Measurements from ENCODE around the gene SLC16A9. TPM values are rescaled to one million over a fixed set of nuclear protein-coding genes. Genes with fewer than 3 reads are reported as not detected.
"Not testable (repeated sequence)": the region's sequence is repeated elsewhere in the genome, so short reads cannot be mapped to it uniquely, and the experiment has no call there.

SLC16A9 gene
- total RNA-seq, 2 donors from 2014 or later = 0.24 to 0.45 TPM

DNA sequence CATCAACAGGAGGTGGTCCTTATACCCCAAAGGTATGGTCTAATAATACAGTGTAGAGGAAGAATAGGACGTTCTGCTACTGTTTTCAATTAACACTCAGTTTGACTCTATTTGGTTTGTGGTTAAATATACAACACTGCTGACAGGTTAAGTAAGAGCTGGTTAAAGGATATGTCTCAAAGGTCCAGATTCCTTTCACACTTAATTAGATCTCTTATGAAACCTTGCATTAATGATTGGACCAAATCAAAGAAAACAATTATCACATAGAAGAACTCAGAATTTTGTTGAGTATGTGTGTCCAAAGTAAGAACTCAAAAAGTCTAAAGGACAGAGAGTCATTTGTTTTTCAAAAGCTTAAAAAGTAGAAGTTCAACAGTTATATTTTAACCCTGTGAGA, 25.6 kb upstream of the SLC16A9 start:
- Mint-ChIP-seq H3K4me1 (ENCODE audit: low read depth in 2 of 2) (peaks cover 4 to 5% of the 10 kb centered on the region in 2 donors), H3K27me3 (peaks cover 3 to 16% of the 10 kb centered on the region in 2 donors), H3K27ac (no peak overlapping the region), H3K4me3 (no peak overlapping the region), H3K36me3 (no peaks in the 10 kb centered on the region), H3K9me3 (no peaks in the 10 kb centered on the region)
- ATAC-seq (no peak), DNase-seq (ENCODE audit: low spot score) (no peak)

DNA sequence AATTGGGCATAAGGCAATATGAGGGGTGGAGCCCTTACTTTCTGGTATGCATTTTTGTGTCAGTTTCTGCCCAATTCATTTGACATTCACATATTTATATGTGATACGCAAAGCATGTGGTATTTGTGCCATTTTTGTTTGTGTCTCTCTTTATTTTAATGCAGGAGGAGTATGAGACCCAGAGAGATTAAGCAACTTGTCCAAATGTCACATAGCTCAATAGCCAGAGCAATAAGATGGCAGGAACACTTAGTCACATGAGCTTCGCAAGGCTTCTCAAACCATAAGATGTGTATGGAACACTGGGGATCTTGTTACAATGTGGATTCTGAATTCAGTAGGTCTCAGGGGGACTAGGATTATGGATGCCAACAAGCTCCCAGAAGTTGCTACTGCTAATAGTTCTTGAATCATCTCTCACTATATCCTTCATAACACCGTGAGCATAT, 24.4 kb upstream of the SLC16A9 start:
- Mint-ChIP-seq H3K4me3 (no peak overlapping the region), H3K27ac (no peak overlapping the region)
- no peak for DNase-seq (ENCODE audit: low spot score)

DNA sequence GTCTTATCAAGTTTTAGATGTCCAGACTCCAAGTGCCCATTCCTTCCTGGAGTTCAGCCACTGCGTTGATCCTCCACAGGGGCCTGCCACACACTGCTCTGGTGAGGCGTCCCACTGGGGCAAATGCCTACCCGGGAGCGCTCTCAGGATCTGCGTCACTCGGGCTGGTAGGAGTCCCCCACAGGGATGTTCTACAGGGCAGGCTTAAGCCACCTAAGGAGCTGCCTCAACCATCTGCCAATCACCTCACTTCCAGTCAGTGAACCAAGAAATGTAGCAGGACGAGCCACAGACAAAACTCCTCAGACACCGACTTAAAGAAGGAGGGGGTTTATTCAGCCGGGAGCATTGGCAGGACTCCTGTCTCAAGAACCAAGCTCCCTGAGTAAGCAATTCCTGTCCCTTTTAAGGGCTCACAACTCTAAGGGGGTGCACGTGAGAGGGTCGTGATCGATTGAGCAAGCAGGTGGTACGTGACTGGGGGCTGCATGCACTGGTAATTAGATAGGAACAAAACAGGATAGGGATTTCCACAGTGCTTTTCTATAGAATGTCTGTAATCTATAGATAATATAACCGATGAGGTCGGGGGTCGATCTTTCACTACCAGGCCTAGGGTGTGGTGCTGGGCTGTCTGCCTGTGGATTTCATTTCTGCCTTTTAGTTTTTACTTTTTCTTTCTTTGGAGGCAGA, 23.8 kb upstream of the SLC16A9 start:
- DNase-seq (ENCODE audit: low spot score); H3K27ac Mint-ChIP-seq; H3K4me3 Mint-ChIP-seq; H3K36me3 Mint-ChIP-seq; ATAC-seq; H3K4me1 Mint-ChIP-seq (ENCODE audit: low read depth in 2 of 2); H3K9me3 Mint-ChIP-seq: not testable (repeated sequence)
- H3K27me3 Mint-ChIP-seq = peaks cover 3 to 14% of the 10 kb centered on the region in 2 donors

More for the DNA sequence above, 24.4 kb upstream of the SLC16A9 start:
- Mint-ChIP-seq H3K36me3 (no peaks in the 10 kb centered on the region), H3K9me3 (no peaks in the 10 kb centered on the region), H3K27me3 (peaks cover 3 to 16% of the 10 kb centered on the region in 2 donors), H3K4me1 (ENCODE audit: low read depth in 2 of 2) (peaks cover 4 to 5% of the 10 kb centered on the region in 2 donors)
- no peak for ATAC-seq

DNA sequence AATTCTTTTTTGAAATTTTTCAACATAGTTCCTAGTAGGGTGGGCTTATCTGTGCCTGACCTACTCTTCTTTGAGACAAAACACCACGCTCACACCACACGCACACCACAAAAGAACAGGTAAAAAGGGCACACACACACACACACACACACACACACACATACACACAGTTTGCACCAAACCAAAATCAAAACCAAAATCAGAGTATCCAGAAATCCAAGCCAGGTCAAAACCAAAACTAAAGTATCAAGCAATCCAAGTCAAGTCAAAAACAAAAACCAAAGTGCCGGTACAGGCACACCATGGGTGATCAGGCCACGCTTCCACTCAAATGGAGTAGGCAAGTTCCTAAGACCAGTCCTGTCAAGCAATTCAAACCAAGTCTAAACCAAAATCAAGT, 23.2 kb upstream of the SLC16A9 start:
- H3K4me1 Mint-ChIP-seq (ENCODE audit: low read depth in 2 of 2); H3K9me3 Mint-ChIP-seq; H3K27ac Mint-ChIP-seq; H3K4me3 Mint-ChIP-seq; H3K36me3 Mint-ChIP-seq; H3K27me3 Mint-ChIP-seq; DNase-seq (ENCODE audit: low spot score); ATAC-seq: not testable (repeated sequence)

DNA sequence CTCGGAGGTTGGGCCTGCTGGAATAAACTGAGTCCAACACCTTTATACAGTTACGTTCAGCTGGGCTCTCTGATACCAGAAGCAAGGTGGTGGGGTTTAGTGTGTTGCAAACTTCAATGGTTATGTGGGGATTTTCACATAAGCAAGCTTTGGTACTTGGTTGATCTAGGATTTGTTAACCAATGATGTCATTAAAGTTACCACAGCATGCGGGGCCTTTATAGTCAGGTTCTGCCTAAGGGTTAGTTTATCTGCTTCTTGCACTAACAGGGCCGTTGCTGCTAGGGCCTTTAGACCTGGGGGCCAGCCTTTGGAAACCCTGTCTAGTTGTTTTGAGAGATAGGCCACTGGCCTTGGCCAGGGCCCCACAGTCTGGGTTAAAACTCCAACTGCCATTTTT, 19.5 kb upstream of the SLC16A9 start:
- not testable (repeated sequence) for DNase-seq (ENCODE audit: low spot score); H3K9me3 Mint-ChIP-seq; ATAC-seq; H3K36me3 Mint-ChIP-seq; H3K4me3 Mint-ChIP-seq; H3K27ac Mint-ChIP-seq; H3K4me1 Mint-ChIP-seq (ENCODE audit: low read depth in 2 of 2); H3K27me3 Mint-ChIP-seq

DNA sequence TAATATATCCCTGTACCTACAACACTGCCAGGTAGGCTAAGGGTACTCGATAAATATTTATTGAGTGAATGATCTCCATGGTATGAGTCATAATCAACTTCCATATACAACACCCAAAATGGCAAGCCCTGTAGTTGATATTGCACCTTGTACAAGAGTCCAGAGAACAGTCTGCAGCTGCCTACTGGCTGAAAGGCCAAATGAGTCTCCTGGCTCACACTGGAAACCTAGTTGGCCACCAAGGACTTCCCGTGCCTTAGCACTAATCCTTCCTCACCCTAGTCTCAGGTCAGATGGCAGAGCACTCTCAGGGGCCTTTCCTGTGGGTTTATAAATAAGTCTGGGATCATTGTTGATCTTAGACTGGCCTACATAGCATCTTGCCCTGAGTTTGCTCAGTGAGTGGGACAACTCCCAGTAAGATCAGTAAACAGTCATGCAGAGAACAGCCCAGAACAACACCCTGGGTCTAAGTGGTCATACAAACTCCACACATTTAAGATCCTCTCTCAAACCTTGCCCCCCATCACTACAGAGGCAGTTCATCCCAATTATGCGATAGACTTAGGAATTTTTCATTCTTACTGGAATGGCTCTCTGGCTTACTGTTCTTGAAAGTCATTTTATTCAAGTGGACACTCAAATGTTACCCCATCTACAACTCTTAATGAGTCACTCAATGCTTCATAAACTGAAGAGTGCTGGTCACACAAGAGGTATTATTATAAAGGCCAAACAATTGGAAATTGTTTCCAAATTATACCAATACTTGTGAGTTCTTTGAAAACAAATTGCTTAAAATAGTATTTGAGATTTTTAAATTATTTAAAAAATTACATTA, 14.7 kb upstream of the SLC16A9 start:
- peaks cover 0 to 3% of the 10 kb centered on the region in 2 donors for H3K27me3 Mint-ChIP-seq
- no peak overlapping the region for H3K4me3 Mint-ChIP-seq
- no peak for DNase-seq (ENCODE audit: low spot score)
- no peaks in the 10 kb centered on the region for H3K4me1 Mint-ChIP-seq (ENCODE audit: low read depth in 2 of 2)
- no peak for ATAC-seq
- H3K9me3 Mint-ChIP-seq = no peaks in the 10 kb centered on the region
- no peak overlapping the region for H3K27ac Mint-ChIP-seq
- no peaks in the 10 kb centered on the region for H3K36me3 Mint-ChIP-seq

DNA sequence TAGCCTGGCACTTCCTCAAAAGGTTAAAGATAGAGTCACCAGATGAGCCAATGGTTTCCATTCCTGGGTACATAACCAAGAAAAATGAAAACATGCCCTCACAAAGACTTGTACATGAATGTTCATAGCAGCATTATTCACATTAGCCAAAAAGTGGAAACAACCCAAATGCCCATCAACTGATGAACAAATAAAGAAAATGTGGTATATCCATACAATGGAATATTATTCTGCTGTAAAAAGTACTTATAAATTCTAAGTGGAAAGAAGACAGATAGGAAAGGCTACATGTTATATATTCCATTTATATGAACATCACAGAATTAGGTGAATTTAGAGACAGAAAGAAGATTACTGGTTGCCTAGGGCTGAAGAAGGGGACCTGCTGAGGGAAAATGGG, 10.7 kb upstream of the SLC16A9 start:
- Mint-ChIP-seq H3K27me3 (peaks cover 0 to 9% of the 10 kb centered on the region in 2 donors), H3K36me3 (no peaks in the 10 kb centered on the region), H3K4me1 (ENCODE audit: low read depth in 2 of 2) (no peaks in the 10 kb centered on the region), H3K27ac (no peak overlapping the region), H3K9me3 (no peaks in the 10 kb centered on the region), H3K4me3 (no peak overlapping the region)
- no peak for ATAC-seq
- no peak for DNase-seq (ENCODE audit: low spot score)

DNA sequence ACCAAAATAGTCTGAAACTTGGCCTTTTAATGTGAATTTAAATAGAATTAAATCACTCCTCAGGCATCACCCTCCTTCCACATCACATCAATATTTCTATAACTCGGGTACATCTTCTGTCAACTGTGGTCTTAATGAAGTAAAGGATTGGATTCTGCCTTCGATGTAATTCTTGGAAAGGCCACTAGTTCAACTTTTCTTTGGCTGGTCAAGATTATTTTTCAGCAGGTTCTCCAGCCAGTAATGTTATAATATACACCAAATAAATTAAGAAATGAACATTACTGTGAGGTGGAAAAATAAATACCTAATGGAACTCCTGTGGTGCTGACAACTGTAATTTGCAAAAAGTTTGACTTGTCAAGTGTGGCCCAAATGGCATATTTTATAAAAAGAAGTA, 9.7 kb upstream of the SLC16A9 start:
- no peak for DNase-seq (ENCODE audit: low spot score)
- Mint-ChIP-seq H3K27me3 (peaks cover 3 to 9% of the 10 kb centered on the region in 2 donors), H3K9me3 (no peaks in the 10 kb centered on the region), H3K36me3 (no peaks in the 10 kb centered on the region), H3K4me3 (no peak overlapping the region), H3K27ac (no peak overlapping the region), H3K4me1 (ENCODE audit: low read depth in 2 of 2) (no peaks in the 10 kb centered on the region)
- no peak for ATAC-seq

DNA sequence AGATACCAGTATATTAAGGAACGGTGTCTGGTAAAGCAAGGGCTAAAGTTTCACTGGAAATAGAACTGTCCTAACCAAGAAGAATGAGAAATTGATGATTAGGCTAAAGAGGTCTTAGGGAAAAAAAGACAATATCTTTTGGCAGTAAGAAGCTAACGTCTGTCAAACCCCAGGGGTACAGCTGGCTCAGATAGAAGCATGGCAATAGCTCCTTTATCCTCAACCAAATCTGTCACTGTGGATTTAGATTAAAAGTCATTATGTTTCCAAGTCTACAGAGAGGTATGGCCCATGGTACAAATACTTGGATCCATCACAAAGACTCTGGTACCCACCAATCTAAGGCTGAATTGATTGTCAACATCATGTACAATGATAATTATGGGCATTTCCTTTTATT, 8.6 kb upstream of the SLC16A9 start:
- peaks cover 8 to 14% of the 10 kb centered on the region in 2 donors for H3K27me3 Mint-ChIP-seq
- no peaks in the 10 kb centered on the region for H3K9me3 Mint-ChIP-seq
- no peaks in the 10 kb centered on the region for H3K4me1 Mint-ChIP-seq (ENCODE audit: low read depth in 2 of 2)
- ATAC-seq (no peak), DNase-seq (ENCODE audit: low spot score) (no peak)
- H3K27ac Mint-ChIP-seq = no peak overlapping the region
- H3K36me3 Mint-ChIP-seq = no peaks in the 10 kb centered on the region
- H3K4me3 Mint-ChIP-seq = no peak overlapping the region

DNA sequence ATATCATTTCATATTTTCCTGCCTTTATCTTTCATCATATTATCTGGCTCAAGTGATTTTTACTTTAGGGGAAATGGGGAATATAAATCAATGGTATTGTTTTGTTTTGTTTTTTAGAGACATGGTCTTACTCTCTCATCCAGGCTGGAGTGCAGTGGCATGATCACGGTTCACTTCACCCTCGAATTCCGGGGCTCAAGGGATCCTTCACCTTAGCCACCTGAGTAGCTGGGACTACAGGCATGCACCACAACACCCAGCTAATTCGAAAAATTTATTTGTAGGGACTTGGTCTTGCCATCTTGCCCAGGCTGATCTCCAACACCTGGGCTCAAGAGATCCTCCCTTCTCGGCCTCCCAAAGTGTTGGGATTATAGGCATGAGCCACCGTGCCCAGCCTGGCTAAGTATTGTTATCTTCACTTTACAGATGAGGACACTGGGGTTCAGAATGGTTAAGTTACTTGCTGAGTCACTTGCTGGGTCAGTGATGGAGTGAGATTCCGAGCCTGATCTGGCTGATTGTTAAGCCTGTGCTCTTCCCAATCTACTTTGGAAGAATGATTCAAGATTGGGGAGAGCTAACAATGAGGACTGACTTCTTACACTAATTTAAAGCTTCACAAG, 3.7 kb upstream of the SLC16A9 start:
- Mint-ChIP-seq H3K27ac (no peak overlapping the region), H3K4me3 (no peak overlapping the region), H3K27me3 (peaks cover 27 to 39% of the 10 kb centered on the region in 2 donors), H3K36me3 (no peaks in the 10 kb centered on the region), H3K4me1 (ENCODE audit: low read depth in 2 of 2) (no peaks in the 10 kb centered on the region), H3K9me3 (no peaks in the 10 kb centered on the region)
- no peak for ATAC-seq
- no peak for DNase-seq (ENCODE audit: low spot score)

DNA sequence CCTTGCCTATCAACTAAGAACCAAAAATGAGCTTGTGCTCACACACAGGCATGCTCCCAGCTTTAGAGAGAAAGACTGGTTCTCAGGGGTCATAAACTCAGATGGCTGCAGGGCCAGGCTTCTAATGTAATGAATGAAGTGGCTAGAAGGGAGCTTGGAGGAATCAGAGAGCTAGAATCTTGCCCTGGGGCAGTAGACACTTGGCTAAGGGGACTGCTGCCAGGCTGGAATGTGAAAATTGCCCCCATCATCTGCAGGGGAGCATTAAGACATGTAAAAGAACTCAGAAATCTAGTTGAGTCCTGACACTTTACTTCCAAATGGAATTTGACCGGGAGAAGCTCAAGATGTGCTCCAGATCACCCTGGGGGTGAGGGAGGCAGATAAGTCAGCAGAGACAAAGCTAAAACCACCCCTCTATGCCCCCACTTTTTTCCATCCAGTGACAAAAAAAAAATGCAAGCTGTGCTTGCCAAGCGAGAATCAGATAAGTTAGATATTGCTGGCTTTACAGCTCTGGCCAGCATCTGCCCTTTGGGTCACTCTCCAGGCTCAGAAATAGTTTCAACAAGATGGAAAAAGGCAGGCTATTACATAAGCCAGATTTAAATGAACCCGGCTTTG, 2.3 kb upstream of the SLC16A9 start:
- no peaks in the 10 kb centered on the region for H3K4me1 Mint-ChIP-seq (ENCODE audit: low read depth in 2 of 2)
- no peak for DNase-seq (ENCODE audit: low spot score)
- H3K9me3 Mint-ChIP-seq = no peaks in the 10 kb centered on the region
- no peak overlapping the region for H3K4me3 Mint-ChIP-seq
- no peak overlapping the region for H3K27ac Mint-ChIP-seq
- peaks cover 32 to 52% of the 10 kb centered on the region in 2 donors for H3K27me3 Mint-ChIP-seq
- ATAC-seq = no peak
- H3K36me3 Mint-ChIP-seq = no peaks in the 10 kb centered on the region

DNA sequence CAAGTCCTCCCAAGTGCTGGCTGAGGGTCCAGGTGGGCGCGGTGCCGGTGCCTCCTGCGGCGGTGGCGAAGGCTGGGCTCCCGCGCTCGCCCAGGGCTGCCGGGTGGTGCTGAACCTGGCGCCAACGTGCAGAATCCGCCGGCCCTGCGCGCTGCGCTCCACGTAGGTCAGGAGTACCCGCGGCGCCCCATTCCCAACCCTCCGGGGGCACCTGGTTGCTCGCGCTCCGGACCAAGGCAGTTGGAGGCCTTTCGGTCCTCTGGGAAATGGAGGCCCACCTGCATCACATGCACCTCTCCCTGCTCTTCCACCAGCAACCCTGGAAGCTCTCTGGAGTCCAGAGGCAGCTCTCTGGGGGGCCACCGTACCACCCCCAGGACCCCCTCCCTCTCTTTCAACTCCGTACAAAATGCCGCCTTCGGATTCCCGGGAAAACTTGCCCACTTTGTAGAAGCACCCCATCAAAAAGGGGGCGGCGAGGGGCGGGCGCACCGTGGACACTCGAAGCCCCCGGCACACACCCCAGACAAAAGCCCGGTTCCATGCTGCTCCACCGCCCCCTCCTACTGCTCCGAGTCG, 745 bp downstream of the SLC16A9 start:
- peak in 1 of 2 donors; percentile 14 for ATAC-seq

More for the DNA sequence above, 745 bp downstream of the SLC16A9 start:
- Mint-ChIP-seq H3K9me3 (no peaks in the 10 kb centered on the region), H3K4me3 (no peak overlapping the region), H3K27me3 (peaks cover 31 to 56% of the 10 kb centered on the region in 2 donors), H3K4me1 (ENCODE audit: low read depth in 2 of 2) (no peaks in the 10 kb centered on the region), H3K27ac (no peak overlapping the region), H3K36me3 (no peaks in the 10 kb centered on the region)
- DNase-seq (ENCODE audit: low spot score) = no peak
